Kidney (tissue), 14 donors: ENCODE measurements around the gene P2RY1. TPM values are rescaled to one million over a fixed set of nuclear protein-coding genes. Genes with fewer than 3 reads are reported as not detected.

Experiments used
- DNase-seq, 5 donors: peaks; one replicate each; pipeline ENCODE4 v3.0.0-alpha.2; 2013 to 2020
- FAIRE-seq: peaks from 2 replicates; lab custom pipeline; 2012; peaks lifted over from hg19 to GRCh38; lab: Jason Lieb, UNC
- H3K27ac ChIP-seq, 2 donors: one replicate each; pipeline ENCODE4 v1.7.0; 2013; ENCODE audit warnings: low read depth in 2 of 2, low read length in 2 of 2, inconsistent platforms in 1 of 2
- H3K27me3 ChIP-seq: one replicate; pipeline ENCODE4 v1.7.1; 2013; ENCODE audit warnings: low read length, inconsistent platforms; ENCODE audit not compliant: control insufficient read depth, insufficient read depth
- H3K36me3 ChIP-seq, 3 donors: one replicate each; pipeline versions ENCODE4 v1.7.0 to v1.7.1; 2013; ENCODE audit warnings: low read length in 3 of 3, control low read depth in 1 of 3, inconsistent platforms in 1 of 3; ENCODE audit not compliant: insufficient read depth in 3 of 3, control insufficient read depth in 2 of 3
- H3K4me1 ChIP-seq, 3 donors: one replicate each; pipeline versions ENCODE4 v1.7.0 to v1.7.1; 2013; ENCODE audit warnings: low read length in 3 of 3, inconsistent platforms in 1 of 3, low read depth in 1 of 3; ENCODE audit not compliant: control insufficient read depth in 2 of 3, insufficient read depth in 2 of 3
- H3K4me3 ChIP-seq, 3 donors: one replicate each; pipeline versions ENCODE4 v1.7.0 to v1.8.1; 2013; ENCODE audit warnings: low read length in 3 of 3, control low read depth in 1 of 3, inconsistent platforms in 1 of 3
- H3K9ac ChIP-seq, 3 donors: one replicate each; pipeline versions ENCODE4 v1.7.0 to v1.7.1; 2013; ENCODE audit warnings: low read length in 3 of 3, control low read depth in 1 of 3, inconsistent platforms in 1 of 3
- H3K9me3 ChIP-seq, 3 donors: one replicate each; pipeline versions ENCODE4 v1.7.0 to v1.7.1; 2013; ENCODE audit warnings: low read length in 3 of 3, control low read depth in 1 of 3, inconsistent platforms in 1 of 3; ENCODE audit not compliant: control insufficient read depth in 2 of 3, insufficient read depth in 1 of 3
- intact Hi-C: fragments of 100-400 bp; cut with DNase I; formaldehyde crosslinking; loops from one replicate; pipeline ENCODE4 v1.11.1; 2022
- polyA plus RNA-seq: library from polyadenylated mRNA; stranded (reverse); fragments of 350-450 nt; fragmentation: Illumina TruSeq; extraction: RNeasy Lipid Tissue Mini Kit (QIAGEN cat#74804); gene quantifications from one replicate; pipeline ENCODE4 v1.2.3, GENCODE V29; 2014; ENCODE audit warnings: low read depth, low replicate concordance; ENCODE audit not compliant: insufficient read depth
- total RNA-seq: library from RNA; stranded (reverse); fragmentation: NEBNext Ultra II Directional; extraction: Animal tissue kit (Norgen Biotek cat#: 25700); gene quantifications from one replicate; pipeline ENCODE4 v1.2.1, GENCODE V29; 2021
- TF ChIP-seq, protein P1 (sequence below): IDR thresholded peaks from 3 replicates; pipeline ENCODE4 v1.5.1; 2012; ENCODE audit warnings: mild to moderate bottlenecking, moderate library complexity, borderline replicate concordance; ENCODE audit not compliant: insufficient read depth; ENCODE audit errors: extremely low read depth
- donor health status: control.
- donor health status: control.
- donor health status: control.
- donor health status: control.
- donor health status: control.
- donor health status: DM: yes; HTN: yes; CAD: no.
- donor health status: Normal renal cell carcinoma (clear cell type).

The P2RY1 gene
- total and polyA plus RNA-seq, 2 donors from 2014 or later: 0.41 to 2.2 TPM

DNA sequence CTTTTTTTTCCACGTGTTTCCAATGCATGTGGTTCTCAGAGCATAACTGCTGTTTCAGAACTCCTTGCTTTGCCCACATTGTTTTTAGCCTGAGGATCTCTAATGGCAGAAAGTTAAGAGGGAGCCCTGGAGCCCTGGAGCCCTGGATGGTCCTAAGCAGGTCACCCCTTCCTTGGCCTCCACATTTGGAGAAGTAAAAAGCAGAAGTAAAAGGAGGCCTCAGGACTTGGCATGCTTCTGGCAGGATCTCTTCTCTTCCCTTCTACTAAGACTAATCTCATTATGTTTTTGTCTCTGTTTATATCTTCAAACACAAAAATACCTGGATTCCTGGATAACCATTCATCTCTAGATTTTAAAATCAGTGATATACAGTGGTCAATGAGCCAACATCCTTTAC lies 50.1 kb downstream of the P2RY1 start:
- TF ChIP-seq, protein P1, sequence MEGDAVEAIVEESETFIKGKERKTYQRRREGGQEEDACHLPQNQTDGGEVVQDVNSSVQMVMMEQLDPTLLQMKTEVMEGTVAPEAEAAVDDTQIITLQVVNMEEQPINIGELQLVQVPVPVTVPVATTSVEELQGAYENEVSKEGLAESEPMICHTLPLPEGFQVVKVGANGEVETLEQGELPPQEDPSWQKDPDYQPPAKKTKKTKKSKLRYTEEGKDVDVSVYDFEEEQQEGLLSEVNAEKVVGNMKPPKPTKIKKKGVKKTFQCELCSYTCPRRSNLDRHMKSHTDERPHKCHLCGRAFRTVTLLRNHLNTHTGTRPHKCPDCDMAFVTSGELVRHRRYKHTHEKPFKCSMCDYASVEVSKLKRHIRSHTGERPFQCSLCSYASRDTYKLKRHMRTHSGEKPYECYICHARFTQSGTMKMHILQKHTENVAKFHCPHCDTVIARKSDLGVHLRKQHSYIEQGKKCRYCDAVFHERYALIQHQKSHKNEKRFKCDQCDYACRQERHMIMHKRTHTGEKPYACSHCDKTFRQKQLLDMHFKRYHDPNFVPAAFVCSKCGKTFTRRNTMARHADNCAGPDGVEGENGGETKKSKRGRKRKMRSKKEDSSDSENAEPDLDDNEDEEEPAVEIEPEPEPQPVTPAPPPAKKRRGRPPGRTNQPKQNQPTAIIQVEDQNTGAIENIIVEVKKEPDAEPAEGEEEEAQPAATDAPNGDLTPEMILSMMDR: no peak
- intact Hi-C loops: no loop called here
- Histone ChIP-seq H3K9ac (no peak overlapping the region), H3K9me3 (no peaks in the 10 kb centered on the region), H3K27ac (no peak overlapping the region), H3K27me3 (no peaks in the 10 kb centered on the region), H3K36me3 (no peaks in the 10 kb centered on the region), H3K4me1 (no peaks in the 10 kb centered on the region), H3K4me3 (no peak overlapping the region)
- FAIRE-seq (no peak), DNase-seq (no peak)
